GM21737 (cell line): Measurements from ENCODE around the gene NFATC3.

Source experiments
- ATAC-seq: cut with Tn5 transposase; IDR thresholded peaks from one replicate; pipeline ENCODE4 v1.9.1; 2021; ENCODE audit warnings: mild to moderate bottlenecking, moderate library complexity; ENCODE audit not compliant: unreplicated experiment

The NFATC3 gene

DNA sequence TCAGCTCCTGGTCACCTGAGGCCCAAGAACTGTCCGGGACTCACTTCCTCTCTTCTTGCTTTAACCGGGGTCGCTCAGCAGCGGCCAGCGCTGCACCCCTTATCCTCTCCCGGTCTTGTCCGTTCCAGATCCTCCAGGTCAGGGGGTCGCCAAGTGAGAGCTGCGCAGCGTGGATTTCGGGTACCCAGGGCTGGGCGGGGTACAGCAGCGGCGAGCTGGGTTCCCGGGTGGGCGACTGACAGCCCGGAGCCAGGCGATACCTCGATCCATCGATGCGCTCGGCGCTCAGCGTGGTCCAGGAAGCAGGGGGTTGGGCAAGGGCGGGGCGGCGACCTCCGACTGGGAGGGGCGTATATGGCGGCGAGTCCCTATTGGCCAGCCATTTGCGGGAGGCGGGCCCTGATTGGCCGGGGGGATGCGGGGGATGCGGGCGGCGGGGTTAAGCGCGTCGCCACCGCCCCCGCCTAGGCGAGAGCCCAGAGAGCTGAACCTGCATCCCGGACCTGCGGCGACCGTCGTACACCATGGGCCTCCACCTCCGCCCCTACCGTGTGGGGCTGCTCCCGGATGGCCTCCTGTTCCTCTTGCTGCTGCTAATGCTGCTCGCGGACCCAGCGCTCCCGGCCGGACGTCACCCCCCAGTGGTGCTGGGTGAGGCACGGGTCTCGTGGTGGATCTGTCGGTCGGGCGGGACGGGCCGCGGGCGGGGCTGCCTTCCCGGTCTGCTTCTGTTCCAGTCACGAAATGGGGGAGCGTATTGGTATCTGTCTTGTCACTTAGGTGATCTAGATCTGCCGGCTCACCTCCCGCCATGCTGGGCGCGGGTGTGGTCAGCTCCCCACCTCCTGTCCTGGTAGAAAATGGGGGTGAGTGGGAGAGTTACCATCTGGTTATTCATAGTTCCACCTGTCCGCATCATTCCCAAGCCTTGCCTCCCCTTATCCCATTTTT lies 160.0 kb downstream of the NFATC3 start, which contains the start of gene PLA2G15:
TSS of gene PLA2G15 (plus strand) at position 471 of the 951 bp plus-strand sequence. CDS start at position 525, 54 bp downstream.
- peak; percentile 85 for ATAC-seq

DNA sequence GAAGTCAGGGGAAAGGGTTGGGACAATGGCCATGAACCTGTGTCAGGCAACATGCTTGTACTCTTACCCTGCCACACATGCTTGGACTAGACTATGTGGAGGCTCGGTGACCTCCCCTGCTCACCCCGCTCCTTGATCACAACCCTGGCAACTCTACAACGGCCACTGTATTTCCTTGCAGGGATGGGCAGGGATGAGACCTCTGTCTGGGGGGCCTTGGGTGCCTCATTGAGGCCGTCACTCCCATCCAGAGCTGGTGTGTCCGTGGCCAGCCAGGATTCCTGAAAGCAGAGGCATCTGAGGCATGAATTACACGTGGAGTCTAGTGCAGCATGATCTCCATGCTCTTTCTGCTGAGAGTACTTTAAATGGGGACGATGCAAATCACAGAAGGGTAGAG lies 161.0 kb downstream of the NFATC3 start:
- ATAC-seq: no peak

DNA sequence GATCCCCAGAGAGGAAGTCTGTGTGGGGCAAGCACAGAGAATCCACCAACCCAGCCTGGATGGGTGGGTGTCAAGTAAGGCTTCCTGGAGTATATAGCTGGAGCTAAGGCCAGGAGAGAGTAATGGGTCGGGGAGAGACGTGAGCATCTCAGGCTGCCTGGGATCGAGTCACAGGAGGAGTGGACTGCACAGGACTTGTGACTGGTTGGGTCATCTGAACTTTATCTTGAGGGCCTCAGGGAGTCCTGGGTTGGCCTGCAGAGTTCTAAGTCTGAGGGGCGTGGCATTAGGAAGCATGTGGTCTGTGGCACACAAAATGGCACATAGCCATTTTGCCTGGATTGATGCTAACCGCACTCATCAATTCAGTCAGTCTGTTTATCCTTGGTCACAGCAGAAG lies 161.5 kb downstream of the NFATC3 start:
- ATAC-seq: no peak

DNA sequence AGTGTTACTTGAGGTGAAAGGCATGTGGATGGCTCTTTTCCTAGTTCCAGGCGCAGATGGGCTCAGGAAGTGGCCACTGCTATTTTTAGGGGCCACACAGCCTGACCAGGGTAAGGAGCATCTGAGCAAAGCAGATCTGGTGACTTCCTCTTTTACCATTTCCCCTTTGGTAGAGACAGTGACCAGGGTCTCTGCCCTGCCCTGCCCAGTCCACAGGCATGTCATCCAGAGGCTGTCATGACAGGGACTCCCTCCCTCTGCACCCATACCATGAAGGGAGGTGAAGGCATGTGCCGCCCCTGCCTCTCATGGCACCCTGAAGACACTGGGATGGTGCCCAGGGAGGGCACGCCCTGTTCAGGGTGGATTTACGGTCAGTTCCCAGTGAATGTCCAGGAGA lies 162.2 kb downstream of the NFATC3 start:
- no peak for ATAC-seq

DNA sequence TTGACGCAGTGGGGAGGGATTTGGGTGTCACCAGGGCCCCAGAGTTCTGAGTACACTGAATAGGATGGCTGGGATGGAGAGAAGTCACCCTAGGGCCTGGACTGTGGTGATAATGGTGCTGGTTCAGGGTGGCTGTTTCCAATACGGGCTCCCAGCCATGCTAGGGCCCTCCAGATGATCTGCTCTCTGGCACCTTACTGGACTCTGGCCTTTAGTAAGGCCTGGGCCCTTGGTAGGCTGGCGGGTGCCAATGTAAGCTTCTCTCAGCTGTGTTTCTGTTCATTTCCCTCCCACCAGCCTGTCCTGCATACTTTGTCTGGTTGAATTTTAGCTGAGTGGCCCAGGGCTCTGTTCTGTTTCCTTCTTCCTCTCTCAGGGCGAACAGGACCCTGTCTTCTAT lies 162.8 kb downstream of the NFATC3 start:
- no peak for ATAC-seq

DNA sequence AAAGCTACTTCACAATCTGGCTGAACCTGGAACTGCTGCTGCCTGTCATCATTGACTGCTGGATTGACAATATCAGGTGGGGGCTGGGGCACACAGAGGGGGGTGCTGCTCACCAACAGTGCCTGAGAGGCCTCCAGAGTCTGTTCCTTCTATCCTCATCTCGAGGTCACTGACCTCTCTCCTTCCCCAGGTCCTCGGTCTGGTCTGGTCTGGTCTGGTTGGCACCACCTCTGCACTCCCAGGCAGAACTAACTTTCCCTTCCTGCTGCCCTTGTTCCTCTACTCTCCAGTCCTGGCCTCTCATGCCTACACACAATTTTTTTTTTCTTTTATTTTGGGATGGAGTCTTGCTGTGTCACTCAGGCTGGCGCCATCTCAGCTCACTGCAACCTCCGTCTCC lies 164.2 kb downstream of the NFATC3 start:
- no peak for ATAC-seq

DNA sequence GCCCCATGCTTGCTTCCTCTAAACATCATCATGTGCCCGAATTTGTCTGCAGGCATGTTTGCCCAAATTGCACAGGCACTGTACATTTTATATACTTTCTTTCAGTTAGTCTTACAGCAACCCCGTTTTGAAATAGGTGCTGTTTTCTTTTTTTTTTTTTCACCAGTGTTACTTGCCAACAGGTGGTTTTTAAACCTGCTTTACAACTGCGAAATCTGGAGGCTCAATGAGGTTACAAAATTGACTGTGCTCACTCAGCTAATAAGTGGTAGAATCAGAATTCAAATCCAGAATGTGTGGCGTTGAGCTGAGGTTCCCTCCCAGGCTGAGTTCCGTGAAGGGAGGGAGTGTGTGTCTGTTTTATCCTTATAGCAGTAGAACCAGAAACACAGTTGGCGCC lies 165.8 kb downstream of the NFATC3 start:
- ATAC-seq: no peak

DNA sequence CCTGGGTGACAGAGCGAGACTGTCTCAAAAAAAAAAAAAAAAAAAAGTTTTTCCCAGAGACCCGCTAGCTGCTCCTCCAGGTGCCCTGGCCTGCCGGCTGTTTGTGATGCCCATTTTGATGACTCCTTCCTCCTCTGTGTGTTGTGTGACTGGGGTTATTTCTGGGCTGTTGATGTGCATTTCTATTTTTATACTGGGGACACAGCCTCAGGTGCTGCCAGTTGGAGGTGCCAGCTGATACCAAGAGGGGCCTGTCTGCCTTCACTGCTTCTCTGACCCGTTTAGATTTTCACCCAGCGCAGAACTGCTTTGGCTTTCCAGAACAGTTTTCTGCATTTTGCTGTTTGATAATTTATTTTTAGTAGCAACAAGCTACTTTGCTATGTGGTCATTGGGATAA lies 166.7 kb downstream of the NFATC3 start:
- no peak for ATAC-seq

DNA sequence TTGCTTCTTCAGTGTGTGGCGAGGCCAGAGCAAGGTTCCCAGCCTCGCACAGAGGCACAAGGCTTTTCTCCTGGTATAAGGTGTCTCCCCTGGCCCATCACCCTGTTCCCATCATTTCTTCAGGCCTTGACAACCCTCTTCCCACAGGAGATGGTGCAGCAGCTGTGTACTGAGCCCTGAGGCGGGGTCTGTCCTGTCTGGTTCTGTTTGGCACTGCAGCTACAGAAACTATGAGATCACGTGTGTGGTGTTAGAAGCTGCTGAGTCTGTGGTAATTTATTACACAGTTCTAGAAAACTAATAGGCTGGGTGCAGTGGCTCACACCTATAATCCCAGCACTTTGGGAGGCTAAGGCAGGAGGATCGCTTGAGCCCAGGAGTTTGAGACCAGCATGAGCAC lies 167.2 kb downstream of the NFATC3 start:
- ATAC-seq: no peak

DNA sequence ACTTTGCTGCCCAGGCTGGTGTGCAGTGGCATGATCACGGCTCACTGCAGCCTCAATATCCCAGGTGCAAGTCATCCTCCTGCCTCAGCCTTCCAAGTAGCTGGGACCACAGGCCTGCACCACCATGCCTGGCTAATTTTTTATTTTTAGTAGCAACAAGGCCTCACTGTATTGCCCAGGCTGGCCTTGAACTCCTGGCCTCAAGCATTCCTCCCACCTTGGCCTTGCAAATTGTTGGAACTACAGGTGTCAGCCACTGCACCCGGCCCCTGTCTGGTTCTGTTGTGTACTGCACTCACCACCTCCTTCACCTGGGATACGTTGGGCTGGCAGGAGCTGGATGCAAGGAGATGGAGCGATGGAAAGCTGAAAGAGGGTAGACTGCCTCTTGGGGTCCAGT lies 168.6 kb downstream of the NFATC3 start:
- ATAC-seq: no peak

DNA sequence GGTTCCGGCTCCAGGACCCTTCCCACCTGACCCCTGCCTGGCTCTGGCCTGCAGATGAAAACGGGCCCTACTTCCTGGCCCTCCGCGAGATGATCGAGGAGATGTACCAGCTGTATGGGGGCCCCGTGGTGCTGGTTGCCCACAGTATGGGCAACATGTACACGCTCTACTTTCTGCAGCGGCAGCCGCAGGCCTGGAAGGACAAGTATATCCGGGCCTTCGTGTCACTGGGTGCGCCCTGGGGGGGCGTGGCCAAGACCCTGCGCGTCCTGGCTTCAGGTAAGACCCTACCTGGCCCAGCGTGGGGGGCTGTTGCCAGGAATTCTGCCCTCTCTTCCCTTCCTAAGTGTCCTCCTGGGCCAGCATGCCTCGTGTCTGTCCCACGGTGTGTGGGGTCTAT lies 170.5 kb downstream of the NFATC3 start:
- no peak for ATAC-seq

DNA sequence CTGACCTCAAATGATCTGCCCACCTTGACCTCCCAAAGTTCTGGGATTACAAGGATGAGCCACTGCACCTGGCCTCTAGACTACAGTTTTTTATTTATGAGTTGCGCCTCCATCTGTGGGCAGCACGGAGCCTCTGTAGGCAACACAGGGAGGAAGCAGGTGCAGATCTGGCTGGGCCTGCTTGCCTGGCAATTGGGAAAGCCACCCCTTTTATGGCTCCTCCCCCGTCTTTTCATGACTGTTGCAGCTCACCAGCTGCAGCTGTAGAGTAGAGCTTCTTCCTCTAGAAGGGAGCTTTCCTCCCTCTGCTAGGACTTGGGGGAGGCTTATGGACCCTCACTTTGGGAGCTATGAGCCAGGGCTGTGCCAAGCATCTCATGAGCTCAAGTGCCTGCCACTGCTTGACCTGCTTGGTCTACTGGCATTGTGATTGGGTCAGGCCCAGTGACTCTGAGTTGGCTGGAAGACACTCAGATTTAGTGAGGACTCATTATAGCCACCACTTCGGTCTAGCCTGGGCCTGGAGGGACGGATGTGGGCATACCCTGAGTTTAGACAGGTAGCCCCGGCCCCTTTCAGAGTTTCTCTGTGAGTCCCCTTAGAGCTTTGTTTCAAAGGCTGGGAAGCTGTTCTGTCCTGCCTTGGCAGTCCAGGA lies 172.2 kb downstream of the NFATC3 start:
- peak; percentile 55 for ATAC-seq

DNA sequence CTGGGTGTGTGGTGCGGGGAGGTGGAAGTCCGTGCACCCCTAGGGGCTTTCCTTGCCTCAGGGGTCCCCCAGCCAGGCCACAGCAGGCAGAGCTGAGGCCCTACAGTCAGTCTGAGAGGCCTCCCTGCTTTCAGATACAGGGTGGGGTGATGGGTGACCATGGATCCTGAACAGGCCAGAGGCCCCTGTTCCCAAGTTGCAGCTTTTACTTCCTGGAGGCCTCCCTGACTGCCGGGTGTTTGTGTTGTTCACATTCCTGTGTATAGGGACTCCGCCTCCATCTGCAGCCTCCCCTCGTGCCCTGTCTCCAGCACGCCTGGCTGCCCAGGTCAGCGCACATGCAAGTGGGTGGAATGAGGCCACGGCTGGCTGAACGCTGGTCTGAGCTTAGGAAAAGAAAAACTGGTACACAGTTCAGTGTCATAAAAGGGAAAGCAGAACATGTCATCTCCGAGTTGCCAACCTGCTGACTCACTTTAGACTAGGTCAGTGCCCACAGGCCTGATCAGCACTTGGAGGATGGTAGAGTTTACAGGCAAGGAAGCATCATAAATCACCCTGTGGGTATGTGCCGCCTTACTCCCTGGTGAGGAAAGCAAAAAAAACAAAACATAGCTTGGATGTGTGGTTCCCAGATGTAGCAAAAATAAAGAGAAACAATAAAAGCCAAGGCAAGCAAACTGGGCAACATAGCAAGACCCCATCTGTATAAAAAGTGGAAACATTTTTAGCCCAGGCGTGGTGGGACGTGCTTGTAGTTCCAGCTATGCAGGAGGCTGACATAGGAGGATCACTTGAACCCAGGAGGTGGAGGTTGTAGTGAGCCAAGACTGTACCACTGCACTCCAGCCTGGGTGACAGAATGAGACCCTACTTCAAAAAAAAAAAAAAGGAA lies 173.0 kb downstream of the NFATC3 start:
- peak; percentile 15 for ATAC-seq

DNA sequence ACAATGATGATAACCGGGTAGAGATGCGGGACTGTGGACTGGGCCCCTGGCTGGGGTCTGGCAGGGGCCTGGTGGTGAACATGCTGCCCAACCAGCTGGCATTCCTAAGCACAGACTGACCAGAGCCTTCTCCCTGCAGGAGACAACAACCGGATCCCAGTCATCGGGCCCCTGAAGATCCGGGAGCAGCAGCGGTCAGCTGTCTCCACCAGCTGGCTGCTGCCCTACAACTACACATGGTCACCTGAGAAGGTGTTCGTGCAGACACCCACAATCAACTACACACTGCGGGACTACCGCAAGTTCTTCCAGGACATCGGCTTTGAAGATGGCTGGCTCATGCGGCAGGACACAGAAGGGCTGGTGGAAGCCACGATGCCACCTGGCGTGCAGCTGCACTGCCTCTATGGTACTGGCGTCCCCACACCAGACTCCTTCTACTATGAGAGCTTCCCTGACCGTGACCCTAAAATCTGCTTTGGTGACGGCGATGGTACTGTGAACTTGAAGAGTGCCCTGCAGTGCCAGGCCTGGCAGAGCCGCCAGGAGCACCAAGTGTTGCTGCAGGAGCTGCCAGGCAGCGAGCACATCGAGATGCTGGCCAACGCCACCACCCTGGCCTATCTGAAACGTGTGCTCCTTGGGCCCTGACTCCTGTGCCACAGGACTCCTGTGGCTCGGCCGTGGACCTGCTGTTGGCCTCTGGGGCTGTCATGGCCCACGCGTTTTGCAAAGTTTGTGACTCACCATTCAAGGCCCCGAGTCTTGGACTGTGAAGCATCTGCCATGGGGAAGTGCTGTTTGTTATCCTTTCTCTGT lies 174.0 kb downstream of the NFATC3 start:
- ATAC-seq: no peak

DNA sequence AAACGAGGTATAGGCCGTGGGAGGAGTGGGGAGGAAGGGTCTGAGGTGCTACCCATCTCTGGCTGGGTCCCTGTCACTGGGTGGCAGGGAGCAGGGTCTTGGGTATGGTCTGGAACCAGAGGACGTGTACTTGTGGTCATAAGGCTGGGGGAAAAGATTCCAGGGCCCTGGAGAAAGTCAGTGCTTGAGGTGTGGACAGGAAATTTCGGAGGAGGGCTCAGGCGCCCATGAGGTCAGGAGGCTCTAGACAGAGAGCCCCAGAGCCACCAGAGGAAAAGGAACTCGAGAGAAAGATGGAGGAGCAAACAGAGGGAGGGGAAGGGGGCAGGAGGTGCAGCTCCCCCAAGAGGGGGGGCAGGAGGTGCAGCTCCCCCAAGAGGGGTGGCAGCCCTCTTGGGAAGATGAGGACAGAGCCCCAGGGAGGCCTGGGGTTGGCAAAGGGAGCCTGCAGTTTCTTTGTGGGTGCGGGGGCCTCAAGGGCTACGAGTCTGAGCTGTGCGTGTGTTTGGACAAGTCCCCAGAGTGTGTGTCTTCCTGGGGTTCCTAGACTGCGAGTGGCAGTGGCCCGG lies 178.5 kb downstream of the NFATC3 start:
- peak; percentile 10 for ATAC-seq

DNA sequence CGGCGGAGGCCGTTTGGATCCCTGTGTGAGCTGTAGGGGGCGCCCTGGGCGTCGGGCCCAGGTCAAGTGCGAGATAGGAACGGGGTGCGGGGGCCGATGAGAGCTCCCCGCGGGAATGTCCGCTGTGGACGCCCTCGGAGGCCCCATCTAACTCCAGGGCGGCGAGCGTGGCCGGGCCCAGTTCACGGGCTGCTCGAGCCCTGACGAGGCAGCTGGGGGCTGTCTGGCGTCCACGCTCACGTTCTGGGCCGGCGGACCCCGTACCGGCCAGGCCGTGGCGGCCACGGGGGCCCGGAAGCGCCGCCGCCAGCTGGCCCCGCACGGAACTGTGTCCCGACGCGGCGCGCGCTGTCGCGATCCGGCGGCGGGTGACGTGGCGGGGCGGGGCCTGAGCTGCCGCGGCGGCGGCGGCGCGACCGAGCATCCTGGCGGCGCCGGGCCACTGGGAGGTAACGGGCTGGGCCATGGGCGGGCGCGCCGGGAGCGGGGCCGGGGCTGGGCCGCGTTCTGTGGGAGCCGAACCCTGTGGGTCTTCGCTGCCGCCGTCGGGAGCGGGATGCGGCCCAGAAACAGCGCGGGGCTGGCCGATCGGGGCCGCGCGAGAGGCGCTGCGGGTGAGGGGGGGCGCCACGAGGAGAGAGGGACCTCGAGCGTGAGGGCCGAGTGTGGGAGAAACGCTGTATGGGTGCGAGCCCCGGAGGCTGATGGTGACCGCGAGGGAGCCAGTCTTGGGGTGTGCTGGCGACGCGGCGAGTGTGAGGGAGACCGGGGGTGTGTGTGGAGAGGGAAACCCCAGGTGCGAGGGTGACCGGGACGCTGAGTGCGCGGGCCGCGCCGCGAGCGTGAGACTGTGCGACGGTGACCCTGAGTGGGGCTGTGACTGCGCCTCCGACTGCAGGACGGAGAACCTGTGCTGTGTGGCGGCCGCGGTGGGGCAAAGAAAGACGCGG lies 179.2 kb downstream of the NFATC3 start, which contains the start of gene SLC7A6:
TSS of gene SLC7A6 (plus strand) at position 399 of the 950 bp plus-strand sequence. CDS start 10,201 bp downstream, outside the sequence.
- peak; percentile 68 for ATAC-seq

DNA sequence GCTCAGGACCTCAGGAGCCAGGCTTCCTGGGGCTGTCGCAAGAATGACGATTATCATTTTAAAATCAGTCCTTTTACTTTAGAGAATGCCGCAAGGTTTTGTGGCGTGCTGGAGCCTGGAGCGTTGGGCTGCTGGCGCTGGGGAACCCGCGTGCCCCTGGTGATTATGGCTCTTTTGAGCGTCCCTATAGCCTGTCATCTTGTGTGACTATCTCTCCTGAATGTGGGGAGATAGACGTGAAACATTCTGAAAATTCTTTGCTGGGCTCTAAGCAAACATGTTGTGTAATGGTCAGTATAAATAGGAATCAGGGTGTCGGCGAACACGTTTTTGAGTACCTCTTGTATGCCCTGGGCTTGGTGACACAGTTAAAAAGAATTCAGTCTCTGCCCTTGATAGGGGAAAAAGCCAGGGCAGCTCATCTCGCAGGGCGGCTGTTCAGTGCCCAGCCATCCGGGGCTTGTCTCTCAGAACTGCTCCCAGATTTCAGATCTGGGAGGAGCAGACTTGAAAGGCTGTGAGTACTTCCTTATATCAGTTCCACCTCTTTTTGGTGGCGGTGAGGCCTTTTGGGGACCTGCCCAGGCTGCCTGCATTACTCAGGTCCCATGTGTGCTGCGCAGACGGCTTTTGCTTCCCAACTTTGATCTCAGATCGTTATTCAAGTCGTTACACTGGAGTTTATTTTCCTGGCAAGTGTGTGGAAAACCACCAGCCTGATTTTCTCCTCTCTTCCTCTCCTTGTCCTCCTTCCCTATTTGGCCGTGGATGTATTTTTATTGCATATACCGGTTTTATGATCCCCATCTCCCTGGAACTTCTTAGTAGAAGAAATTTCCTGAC lies 180.1 kb downstream of the NFATC3 start:
- no peak for ATAC-seq
